Lung (tissue), 12 donors: ENCODE measurements around the gene QPRT. TPM values are rescaled to one million over a fixed set of nuclear protein-coding genes. Genes with fewer than 3 reads are reported as not detected.

Source experiments
- ATAC-seq: fragments of 200-7000 bp; cut with Tn5 transposase; one replicate; pipeline ENCODE4 v1.9.1; 2020; ENCODE audit warnings: moderate number of reproducible peaks; ENCODE audit not compliant: insufficient read depth, low FRiP score
- DNase-seq, 3 donors: peaks; one replicate each; pipeline ENCODE4 v3.0.0-alpha.2; 2013 to 2017
- H3K27ac ChIP-seq, 2 donors: one replicate each; pipeline ENCODE4 v1.5.1; 2013; ENCODE audit warnings: mild to moderate bottlenecking in 2 of 2, moderate library complexity in 2 of 2, control low read depth in 1 of 2, inconsistent platforms in 1 of 2, low read depth in 1 of 2, low read length in 1 of 2
- H3K27me3 ChIP-seq, 3 donors: one replicate each; pipeline ENCODE4 v1.5.1; 2013; ENCODE audit warnings: low read length in 2 of 3; ENCODE audit not compliant: control insufficient read depth in 3 of 3, insufficient read depth in 3 of 3
- H3K36me3 ChIP-seq, 4 donors: one replicate each; pipeline ENCODE4 v1.5.1; 2013; ENCODE audit warnings: low read length in 4 of 4, mild to moderate bottlenecking in 1 of 4, moderate library complexity in 1 of 4; ENCODE audit not compliant: control insufficient read depth in 4 of 4, insufficient read depth in 4 of 4
- H3K4me1 ChIP-seq, 5 donors: one replicate each; pipeline ENCODE4 v1.5.1; 2013; ENCODE audit warnings: low read length in 5 of 5, mild to moderate bottlenecking in 2 of 5, moderate library complexity in 1 of 5; ENCODE audit not compliant: control insufficient read depth in 5 of 5, insufficient read depth in 5 of 5
- H3K4me3 ChIP-seq: one replicate; pipeline ENCODE4 v1.5.1; 2013; ENCODE audit warnings: mild to moderate bottlenecking, control low read depth, moderate library complexity
- H3K9ac ChIP-seq, 2 donors: one replicate each; pipeline ENCODE4 v1.5.1; 2013; ENCODE audit warnings: low read length in 2 of 2, control low read depth in 1 of 2; ENCODE audit not compliant: insufficient read depth in 1 of 2
- H3K9me3 ChIP-seq, 4 donors: one replicate each; pipeline ENCODE4 v1.5.1; 2013; ENCODE audit warnings: low read length in 3 of 4, mild to moderate bottlenecking in 1 of 4, moderate library complexity in 1 of 4; ENCODE audit not compliant: control insufficient read depth in 4 of 4, insufficient read depth in 3 of 4
- CTCF ChIP-seq: IDR thresholded peaks from 2 replicates; pipeline ENCODE4 v1.5.1; 2012; ENCODE audit warnings: mild to moderate bottlenecking; ENCODE audit errors: control extremely low read depth, extremely low read depth
- WGBS, 2 donors: extraction: QIAGEN DNeasy Blood & Tissue Kit; methylation state at CpG; one replicate each; pipeline ENCODE4 v1.1.7; 2013; 5-methylcytosine and 5-hydroxymethylcytosine counted together
- polyA plus RNA-seq, 2 donors: library from polyadenylated mRNA; stranded (reverse); fragments of 200-250 nt; gene quantifications; one replicate each; pipeline ENCODE4 v1.2.1, GENCODE V29; 2013
- total RNA-seq, 2 donors: library from RNA; depleted of rRNA in 1 of 2; stranded (reverse); fragments of >200 nt in 1 of 2; gene quantifications; one replicate each; pipeline ENCODE4 v1.2.1, GENCODE V29; 2014 to 2021
- donor health status: control.
- donor health status: control.
- donor health status: Bipolar disorder and iron deficiency.
- donor health status: healthy.
- donor health status: DM: yes; HTN: yes; CAD: no.

QPRT gene
- total and polyA plus RNA-seq, 4 donors = 8.7 to 23.1 (median 15.8) TPM

- 0 to 87% methylated on average over 1 of the region's 1 CpG for WGBS, 2 donors
- no peak overlapping the region for H3K9ac ChIP-seq
- H3K27ac ChIP-seq = no peak overlapping the region
- no peak for DNase-seq
- H3K4me1 ChIP-seq = no peaks in the 10 kb centered on the region
- no peaks in the 10 kb centered on the region for H3K36me3 ChIP-seq
- no peaks in the 10 kb centered on the region for H3K27me3 ChIP-seq
- no peak for TF ChIP-seq CTCF
- H3K4me3 ChIP-seq = no peak overlapping the region
- no peaks in the 10 kb centered on the region for H3K9me3 ChIP-seq
- no peak for ATAC-seq
Observed at GRCh38 chr16:29734786-29735185, 55.8 kb downstream of the QPRT start.

DNA sequence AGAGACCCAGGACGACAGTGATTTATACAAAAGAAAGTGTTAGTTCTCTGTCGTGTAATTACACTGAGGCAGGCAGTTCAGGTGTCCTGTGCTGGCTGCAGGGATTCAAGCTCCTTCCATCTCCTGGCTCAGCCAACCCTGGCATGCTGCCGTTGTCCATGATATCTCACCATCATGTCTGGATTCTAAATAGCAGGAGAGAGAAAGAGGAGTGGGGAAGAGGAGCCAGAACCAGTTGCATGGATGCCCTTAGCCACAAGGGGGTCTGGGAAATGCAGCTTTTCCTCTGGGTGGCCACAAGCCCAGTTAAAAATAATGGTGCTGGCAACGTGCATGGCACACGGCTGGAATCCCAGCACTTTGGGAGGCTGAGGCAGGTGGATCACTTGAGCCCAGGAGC lies 57.1 kb downstream of the QPRT start:
- Histone ChIP-seq H3K27me3 (no peaks in the 10 kb centered on the region), H3K9ac (no peak overlapping the region), H3K4me3 (no peak overlapping the region), H3K4me1 (no peaks in the 10 kb centered on the region), H3K27ac (no peak overlapping the region), H3K36me3 (no peaks in the 10 kb centered on the region), H3K9me3 (no peaks in the 10 kb centered on the region)
- WGBS, 2 donors = 52 to 73% methylated on average over 5 of the region's 5 CpGs
- no peak for ATAC-seq
- no peak for TF ChIP-seq CTCF
- DNase-seq = no peak

- H3K27ac ChIP-seq = no peak overlapping the region
- no peaks in the 10 kb centered on the region for H3K4me1 ChIP-seq
- no peaks in the 10 kb centered on the region for H3K27me3 ChIP-seq
- WGBS, 2 donors = 65 to 75% methylated on average over 6 of the region's 6 CpGs
- H3K9me3 ChIP-seq = no peaks in the 10 kb centered on the region
- TF ChIP-seq CTCF = no peak
- H3K4me3 ChIP-seq = no peak overlapping the region
- H3K36me3 ChIP-seq = no peaks in the 10 kb centered on the region
- ATAC-seq (no peak), DNase-seq (no peak)
- H3K9ac ChIP-seq = no peak overlapping the region
Observed at GRCh38 chr16:29736764-29737163, 57.8 kb downstream of the QPRT start.

DNA sequence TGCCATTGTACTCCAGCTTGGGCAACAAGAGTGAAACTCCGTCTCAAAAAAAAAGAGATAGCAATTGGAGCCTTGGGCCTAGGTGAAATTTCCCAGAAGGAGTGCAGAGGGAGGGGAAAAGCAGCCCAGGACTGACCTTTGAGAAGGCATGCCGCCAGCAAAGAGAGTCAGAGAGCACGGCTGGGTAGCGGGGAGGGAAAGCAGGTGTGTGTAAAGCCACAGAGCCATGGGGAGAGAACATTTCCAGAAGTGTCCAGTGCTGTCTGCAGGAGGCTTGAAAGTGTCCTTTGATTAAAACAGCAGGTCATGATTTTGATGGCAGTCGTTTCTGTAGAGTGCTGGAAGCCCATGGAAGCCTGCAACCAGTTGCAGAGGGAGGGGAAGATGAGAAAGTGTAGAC lies 58.7 kb downstream of the QPRT start:
- Histone ChIP-seq H3K9ac (no peak overlapping the region), H3K9me3 (no peaks in the 10 kb centered on the region), H3K27ac (no peak overlapping the region), H3K27me3 (no peaks in the 10 kb centered on the region), H3K4me3 (no peak overlapping the region), H3K36me3 (no peaks in the 10 kb centered on the region), H3K4me1 (no peaks in the 10 kb centered on the region)
- 71 to 79% methylated on average over 5 of the region's 5 CpGs for WGBS, 2 donors
- ATAC-seq = no peak
- DNase-seq = no peak
- TF ChIP-seq CTCF = no peak
